ENCODE results near the gene IL1RAPL2. TPM values are rescaled to one million over a fixed set of nuclear protein-coding genes. Genes with fewer than 3 reads are reported as not detected.

The IL1RAPL2 gene
- polyA plus RNA-seq, 2 of the 4 experiments (the other 2 are of a cell fraction) = not detected

- Histone ChIP-seq H3K4me3 (no peak overlapping the region), H3K4me2 (no peak overlapping the region), H3K27ac (no peak overlapping the region), H3K9me3 (no peaks in the 10 kb centered on the region), H3K4me1 (no peaks in the 10 kb centered on the region)
- no peak for FAIRE-seq
- ChIA-PET POLR2A (no interaction called here), CTCF (no interaction called here)
- no peak for ATAC-seq
- no peak for DNase-seq (ENCODE audit: low read depth in 1 of 2, low spot score in 1 of 2)
- TF ChIP-seq CHD2 (IDR thresholded peaks at IDR 0.05; ENCODE audit: low read length, partially characterized antibody) (no peak), EP300 (IDR thresholded peaks at IDR 0.05) (no peak), USF2 (IDR thresholded peaks at IDR 0.05) (no peak), FOXS1 (CRISPR knock-in tag; IDR thresholded peaks at IDR 0.05) (no peak), ELK1 (IDR thresholded peaks at IDR 0.05; ENCODE audit: low read depth, low read length) (no peak), NR3C1 (IDR thresholded peaks at IDR 0.05) (no peak), HES2 (IDR thresholded peaks at IDR 0.05) (no peak), GATA3 (IDR thresholded peaks at IDR 0.05; ENCODE audit: borderline replicate concordance) (no peak), CHD4 (IDR thresholded peaks at IDR 0.05; ENCODE audit: borderline replicate concordance) (no peak), JUNB (IDR thresholded peaks at IDR 0.05) (no peak), RAD21 (conservative IDR thresholded peaks at IDR 0.05 in 1 of 2, IDR thresholded peaks at IDR 0.05 in 1 of 2) (no peak), BHLHE40 (IDR thresholded peaks at IDR 0.05; ENCODE audit: low read depth, low read length) (no peak), HDAC2 (IDR thresholded peaks at IDR 0.05) (no peak), CTCF (IDR thresholded peaks at IDR 0.05) (no peak), PBX3 (IDR thresholded peaks at IDR 0.05) (no peak), KDM1A (IDR thresholded peaks at IDR 0.05; ENCODE audit: low read depth) (no peak)
- 56% methylated on average over 14 of the region's 23 CpGs for WGBS (ENCODE audit: missing lambda C conversion rate)
Observed at GRCh38 chrX:104568304-104568915, 2.4 kb downstream of the IL1RAPL2 start.

- H3K9me3 ChIP-seq = no peaks in the 10 kb centered on the region
- ChIA-PET CTCF (no interaction called here), POLR2A (no interaction called here)
- ATAC-seq (no peak), DNase-seq (ENCODE audit: low read depth in 1 of 2, low spot score in 1 of 2) (no peak), FAIRE-seq (no peak)
- H3K4me2 ChIP-seq = no peak overlapping the region
- no CpG with 5 or more reads among the region's 2 CpGs for WGBS (ENCODE audit: missing lambda C conversion rate)
- no peak overlapping the region for H3K4me3 ChIP-seq
- no peak for TF ChIP-seq HES2 (IDR thresholded peaks at IDR 0.05)
- TF ChIP-seq REST (IDR thresholded peaks at IDR 0.05) = no peak
- TF ChIP-seq NPAS2 (CRISPR knock-in tag; IDR thresholded peaks at IDR 0.05; ENCODE audit: borderline replicate concordance) = no peak
- no peak for TF ChIP-seq MAFK (IDR thresholded peaks at IDR 0.05; ENCODE audit: partially characterized antibody)
- no peak for TF ChIP-seq SMC3 (IDR thresholded peaks at IDR 0.05)
- TF ChIP-seq HOXB13 (CRISPR knock-in tag; IDR thresholded peaks at IDR 0.05; ENCODE audit: low read depth) = no peak
- TF ChIP-seq EHMT2 (IDR thresholded peaks at IDR 0.05; ENCODE audit: low read depth) = no peak
- no peak for TF ChIP-seq MYC (IDR thresholded peaks at IDR 0.05; ENCODE audit: borderline replicate concordance, low read length)
- TF ChIP-seq JUN (IDR thresholded peaks at IDR 0.05) = no peak
- H3K27ac ChIP-seq = no peak overlapping the region
- no peaks in the 10 kb centered on the region for H3K4me1 ChIP-seq
Observed at GRCh38 chrX:104618106-104618895, 52.3 kb downstream of the IL1RAPL2 start.
